ENCODE results near the gene AFF3. TPM values are rescaled to one million over a fixed set of nuclear protein-coding genes. Genes with fewer than 3 reads are reported as not detected.

AFF3 gene
- total and polyA plus RNA-seq, 2 of the 13 experiments (the other 11 are each of a cell fraction or from before 2014, with no cell fraction given) = not detected

DNA sequence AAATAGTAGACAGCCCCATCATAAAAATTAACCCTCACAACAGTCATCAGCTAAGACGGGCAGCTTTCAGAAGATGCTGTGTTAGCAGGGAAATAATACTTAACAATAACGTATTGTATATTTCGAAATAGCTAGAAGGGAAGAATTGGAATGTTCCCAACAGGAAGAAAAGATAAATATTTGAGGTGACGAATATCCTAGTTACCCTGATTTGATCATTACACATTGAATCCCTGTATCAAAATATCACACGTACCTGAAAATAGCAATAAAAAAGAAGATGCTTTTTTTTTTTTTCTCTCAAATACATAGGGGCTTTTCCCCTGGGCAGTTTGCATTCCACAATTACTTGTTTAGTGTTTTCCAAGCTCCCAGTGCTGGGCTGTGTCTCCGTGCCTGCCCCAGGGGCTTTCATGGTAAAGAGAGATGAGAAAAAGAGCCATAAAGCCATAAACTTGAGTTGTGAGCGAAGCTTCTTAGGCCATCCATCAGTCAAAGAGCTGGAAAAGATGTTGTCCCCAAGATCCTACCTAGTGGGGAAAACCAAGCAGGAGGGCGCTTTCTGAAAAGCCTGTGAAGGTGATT, 469.5 kb downstream of the AFF3 start:
- Histone ChIP-seq H3K36me3 (replicated peaks in 1 of 2; ENCODE audit: control insufficient read depth in 1 of 2, insufficient read depth in 2 of 2, low read length in 2 of 2) (no peaks in the 10 kb centered on the region), H3K79me2 (ENCODE audit: insufficient read depth, low read length) (no peaks in the 10 kb centered on the region), H4K20me1 (ENCODE audit: insufficient read depth, low read length) (no peaks in the 10 kb centered on the region), H2AFZ (ENCODE audit: low read length) (no peak overlapping the region), H3K9me3 (ENCODE audit: low read length) (no peaks in the 10 kb centered on the region), H3K9ac (ENCODE audit: insufficient read depth, low read depth, low read length) (no peak overlapping the region), H3K4me3 (replicated peaks in 1 of 3; ENCODE audit: insufficient read depth in 1 of 3, low read depth in 2 of 3, low read length in 3 of 3) (no peak overlapping the region), H3K4me2 (ENCODE audit: low read depth, low read length) (no peak overlapping the region), H3K27me3 (ENCODE audit: control insufficient read depth in 1 of 2, insufficient read depth in 2 of 2, low read length in 2 of 2) (peaks cover 0 to 9% of the 10 kb centered on the region in 2 experiments; a peak in 3 of 5 replicates), H3K4me1 (ENCODE audit: insufficient read depth, low read length) (no peaks in the 10 kb centered on the region), H3K27ac (ENCODE audit: extremely low read length, insufficient read depth, low read length) (no peak overlapping the region)
- in situ Hi-C loops (cut with HindIII; ENCODE audit: extremely low pct_ligation_motif_present, low pct_unique_long_range_greater_than_20kb) (no loop called here), intact Hi-C loops (cut with micrococcal nuclease; ENCODE audit: unreplicated experiment) (no loop called here)
- TF ChIP-seq HNRNPH1 (optimal IDR thresholded peaks at IDR 0.05; ENCODE audit: low read depth, low read length) = no peak
- no peak for TF ChIP-seq REPIN1 (CRISPR knock-in tag; IDR thresholded peaks at IDR 0.05; ENCODE audit: borderline replicate concordance, low read depth)
- TF ChIP-seq, protein P1, sequence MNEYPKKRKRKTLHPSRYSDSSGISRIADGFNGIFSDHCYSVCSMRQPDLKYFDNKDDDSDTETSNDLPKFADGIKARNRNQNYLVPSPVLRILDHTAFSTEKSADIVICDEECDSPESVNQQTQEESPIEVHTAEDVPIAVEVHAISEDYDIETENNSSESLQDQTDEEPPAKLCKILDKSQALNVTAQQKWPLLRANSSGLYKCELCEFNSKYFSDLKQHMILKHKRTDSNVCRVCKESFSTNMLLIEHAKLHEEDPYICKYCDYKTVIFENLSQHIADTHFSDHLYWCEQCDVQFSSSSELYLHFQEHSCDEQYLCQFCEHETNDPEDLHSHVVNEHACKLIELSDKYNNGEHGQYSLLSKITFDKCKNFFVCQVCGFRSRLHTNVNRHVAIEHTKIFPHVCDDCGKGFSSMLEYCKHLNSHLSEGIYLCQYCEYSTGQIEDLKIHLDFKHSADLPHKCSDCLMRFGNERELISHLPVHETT (CRISPR knock-in tag; conservative IDR thresholded peaks at IDR 0.05) = no peak
- TF ChIP-seq SAFB2 (CRISPR knock-in tag; IDR thresholded peaks at IDR 0.05; ENCODE audit: borderline replicate concordance, low read depth) = no peak
- no peak for TF ChIP-seq SP2 (CRISPR knock-in tag; IDR thresholded peaks at IDR 0.05)
- no peak for TF ChIP-seq EZH2 (conservative IDR thresholded peaks at IDR 0.05; ENCODE audit: low read depth, low read length)
- TF ChIP-seq ZMYM3 (CRISPR knock-in tag; IDR thresholded peaks at IDR 0.05) = no peak
- no peak for TF ChIP-seq RBAK (CRISPR knock-in tag; IDR thresholded peaks at IDR 0.05)
- no peak for TF ChIP-seq ZNF33B (CRISPR knock-in tag; IDR thresholded peaks at IDR 0.05)
- no peak for TF ChIP-seq ZBTB39 (CRISPR knock-in tag; IDR thresholded peaks at IDR 0.05)
- no peak for TF ChIP-seq ZNF501 (CRISPR knock-in tag; IDR thresholded peaks at IDR 0.05)
- TF ChIP-seq ATF3 (CRISPR knock-in tag; IDR thresholded peaks at IDR 0.05) = no peak
- no peak for TF ChIP-seq HMG20B (CRISPR knock-in tag; conservative IDR thresholded peaks at IDR 0.05)
- TF ChIP-seq ZNF724P (CRISPR knock-in tag; IDR thresholded peaks at IDR 0.05; ENCODE audit: borderline replicate concordance) = no peak
- TF ChIP-seq ZNF570 (CRISPR knock-in tag; IDR thresholded peaks at IDR 0.05; ENCODE audit: borderline replicate concordance) = no peak
- TF ChIP-seq GTF2F1 (IDR thresholded peaks at IDR 0.05; ENCODE audit: low read length) = no peak
- no peak for TF ChIP-seq ZSCAN12 (CRISPR knock-in tag; IDR thresholded peaks at IDR 0.05)
- no peak for TF ChIP-seq GPN1 (CRISPR knock-in tag; IDR thresholded peaks at IDR 0.05; ENCODE audit: borderline replicate concordance)
- ChIA-PET CTCF (ENCODE audit: low intra/inter-chr PET ratio, low total read pairs) (no interaction called here), POLR2A (no interaction called here)
- DNase-seq (ENCODE audit: low spot score) (no peak), FAIRE-seq (no peak), ATAC-seq (no peak)
- 11% methylated on average over 8 of the region's 8 CpGs for WGBS (ENCODE audit: low lambda C conversion rate)
- BruUV-seq (replicated peaks) = no TSS peak

Measured in HepG2 (cell line).